GM21786 (cell line): ENCODE data around the gene PCNP.
"Not testable (repeated sequence)": the region's sequence is repeated elsewhere in the genome, so short reads cannot be mapped to it uniquely, and the experiment has no call there.

Experiments used
- ATAC-seq: cut with Tn5 transposase; IDR thresholded peaks from one replicate; pipeline ENCODE4 v1.9.1; 2021; ENCODE audit not compliant: unreplicated experiment

Gene PCNP

GRCh38 chr3:101573449-101574387 is at the start of gene PCNP:
Gene PCNP, plus strand, starts transcription at chr3:101574180. Its CDS starts 36 bp downstream, at chr3:101574216.
- peak; percentile 86 for ATAC-seq

GRCh38 chr3:101527441-101527840 is 46.5 kb upstream of the PCNP start:
- no peak for ATAC-seq

GRCh38 chr3:101527906-101528305 is 46.1 kb upstream of the PCNP start:
- ATAC-seq, result no peak

GRCh38 chr3:101529816-101530685 is 43.9 kb upstream of the PCNP start:
- no peak for ATAC-seq

- no peak for ATAC-seq
Measured at GRCh38 chr3:101530686-101531047, 43.3 kb upstream of the PCNP start.

GRCh38 chr3:101531473-101532086 is 42.4 kb upstream of the PCNP start:
- ATAC-seq, result no peak

GRCh38 chr3:101532783-101533602 is 41.0 kb upstream of the PCNP start:
- ATAC-seq, result no peak

GRCh38 chr3:101533603-101533968 is 40.4 kb upstream of the PCNP start:
- no peak for ATAC-seq

- no peak for ATAC-seq
Measured at GRCh38 chr3:101535221-101535620, 38.8 kb upstream of the PCNP start.

GRCh38 chr3:101536266-101536665 is 37.7 kb upstream of the PCNP start:
- ATAC-seq, result no peak

GRCh38 chr3:101536955-101537354 is 37.0 kb upstream of the PCNP start:
- not testable (repeated sequence) for ATAC-seq

GRCh38 chr3:101542957-101543356 is 31.0 kb upstream of the PCNP start:
- no peak for ATAC-seq

- no peak for ATAC-seq
Measured at GRCh38 chr3:101544161-101544850, 29.7 kb upstream of the PCNP start.

- ATAC-seq, result no peak
Measured at GRCh38 chr3:101548527-101549105, 25.4 kb upstream of the PCNP start.

- ATAC-seq, result no peak
Measured at GRCh38 chr3:101549473-101549872, 24.5 kb upstream of the PCNP start.

GRCh38 chr3:101551359-101552081 is 22.5 kb upstream of the PCNP start:
- not testable (repeated sequence) for ATAC-seq

GRCh38 chr3:101553381-101553780 is 20.6 kb upstream of the PCNP start:
- not testable (repeated sequence) for ATAC-seq

GRCh38 chr3:101556064-101556463 is 17.9 kb upstream of the PCNP start:
- no peak for ATAC-seq
